Right forelimb (tissue), 1 donor: ENCODE results near the gene PRRT1.
"Not testable (repeated sequence)": the region's sequence is repeated elsewhere in the genome, so short reads cannot be mapped to it uniquely, and the experiment has no call there.

ENCODE experiments used
- DNase-seq: peaks from one replicate; pipeline ENCODE4 v3.0.0-alpha.2; 2018

The PRRT1 gene

GRCh38 chr6:32151863-32152768 is at the start of gene PRRT1:
Gene PRRT1 (minus strand): TSS chr6:32151939. CDS start chr6:32151827, 112 bp downstream.
- no peak for DNase-seq

GRCh38 chr6:32200711-32201475 is 49.2 kb upstream of the PRRT1 start:
- no peak for DNase-seq

DNA sequence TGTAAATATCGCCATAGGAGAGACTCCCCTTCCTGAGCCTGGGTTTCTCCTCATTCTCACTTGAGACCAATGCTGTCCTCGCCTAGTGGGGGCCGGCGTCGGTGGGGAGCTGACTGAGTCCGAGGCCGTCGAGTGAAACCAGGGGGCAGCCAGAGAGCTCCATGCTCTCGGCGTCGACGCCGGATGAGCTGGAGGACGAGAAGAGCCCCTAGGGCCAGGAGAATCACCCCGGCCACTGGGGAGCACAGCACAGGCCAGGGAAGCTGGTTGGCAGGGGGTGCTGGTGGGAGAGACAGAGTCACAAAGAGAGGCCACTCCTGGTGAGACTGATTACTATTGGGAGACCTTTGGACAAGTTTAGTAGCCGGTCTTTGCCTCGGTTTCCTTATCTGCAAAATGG is 47.1 kb upstream of the PRRT1 start:
- no peak for DNase-seq

GRCh38 chr6:32198345-32198696 is 46.6 kb upstream of the PRRT1 start:
- no peak for DNase-seq

DNA sequence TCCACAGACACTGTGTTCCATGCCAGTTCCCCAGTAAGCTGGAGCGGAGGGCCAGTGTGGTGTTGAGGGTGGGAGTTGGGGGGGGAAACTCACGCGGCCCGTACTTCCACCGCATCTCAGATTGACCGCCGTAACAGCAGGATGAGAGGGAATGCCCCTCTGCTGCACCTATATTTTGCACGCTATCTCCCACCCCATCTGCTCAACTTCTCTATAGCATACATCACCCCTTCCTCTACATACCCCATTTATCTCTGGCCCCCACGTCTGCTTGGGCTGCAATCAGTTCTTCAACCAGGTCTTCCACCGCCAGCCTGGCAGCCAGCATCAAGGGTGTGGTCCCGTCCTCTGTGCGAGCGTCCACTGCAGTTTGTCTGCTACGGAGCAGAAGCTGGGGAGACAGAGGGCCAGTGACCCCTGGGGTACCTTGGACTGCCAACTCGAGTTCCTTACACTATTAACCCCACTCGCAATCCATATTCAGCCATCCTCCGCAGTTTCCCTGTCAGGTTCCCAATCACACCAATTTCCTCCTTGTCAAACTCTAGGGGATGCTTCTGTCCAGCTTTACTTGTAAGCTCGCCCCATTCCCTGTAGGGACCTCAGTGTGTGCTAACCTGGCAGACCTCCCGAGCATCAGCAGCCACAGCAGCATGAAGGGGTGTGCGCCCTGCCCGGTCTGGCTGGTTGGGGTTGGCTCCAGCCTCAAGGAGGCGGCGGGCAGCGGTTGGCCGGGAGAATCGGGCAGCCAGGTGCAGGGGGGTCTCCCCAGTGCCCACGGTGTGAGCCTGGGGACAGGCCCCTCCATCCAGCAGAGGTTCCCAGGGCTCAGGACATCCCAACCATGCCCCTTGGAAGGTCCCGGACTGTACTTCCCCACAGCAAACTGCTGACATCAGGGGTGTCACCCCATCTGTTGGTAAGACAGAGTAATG is 45.2 kb upstream of the PRRT1 start:
- DNase-seq, result no peak

- peak; percentile 94 for DNase-seq
These were observed 44.4 kb upstream of the PRRT1 start for GRCh38 chr6:32195902-32196681.

GRCh38 chr6:32195652-32195901 is 43.8 kb upstream of the PRRT1 start:
- DNase-seq, result peak; percentile 100

GRCh38 chr6:32194825-32195651 is 43.3 kb upstream of the PRRT1 start:
- DNase-seq, result no peak

DNA sequence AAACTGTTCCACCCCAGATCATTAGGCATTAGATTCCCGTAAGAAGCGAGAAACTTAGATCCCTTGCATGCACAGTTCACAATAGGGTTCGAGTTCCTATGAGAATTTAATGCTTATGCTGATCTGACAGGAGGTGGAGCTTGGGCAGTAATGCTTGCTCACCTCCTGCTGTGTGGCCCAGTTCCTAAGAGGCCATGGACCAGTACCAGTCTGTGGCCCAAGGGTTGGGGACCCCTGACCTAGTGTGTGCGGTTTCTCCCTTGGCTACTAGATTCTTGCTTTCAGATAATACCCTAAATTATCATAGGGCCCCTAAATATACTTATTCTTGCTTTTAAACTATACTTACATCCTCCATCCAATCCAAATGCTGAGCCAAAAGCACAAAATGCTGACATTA is 42.6 kb upstream of the PRRT1 start:
- no peak for DNase-seq

DNA sequence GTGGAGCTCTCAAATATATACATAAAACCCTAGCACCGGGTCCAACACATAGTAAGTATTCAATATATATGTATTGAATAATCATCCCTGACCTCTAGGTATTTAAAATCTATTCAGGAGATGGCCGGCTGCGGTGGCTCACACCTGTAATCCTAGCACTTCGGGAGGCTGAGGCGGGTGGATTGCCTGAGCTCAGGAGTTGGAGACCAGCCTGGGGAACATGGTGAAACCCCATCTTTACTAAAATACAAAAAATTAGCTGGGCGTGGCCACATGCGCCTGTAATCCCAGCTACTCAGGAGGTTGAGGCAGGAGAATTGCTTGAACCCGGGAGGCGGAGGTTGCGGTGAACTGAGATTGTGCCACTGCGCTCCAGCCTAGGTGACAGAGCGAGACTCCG is 41.4 kb upstream of the PRRT1 start:
- not testable (repeated sequence) for DNase-seq

DNA sequence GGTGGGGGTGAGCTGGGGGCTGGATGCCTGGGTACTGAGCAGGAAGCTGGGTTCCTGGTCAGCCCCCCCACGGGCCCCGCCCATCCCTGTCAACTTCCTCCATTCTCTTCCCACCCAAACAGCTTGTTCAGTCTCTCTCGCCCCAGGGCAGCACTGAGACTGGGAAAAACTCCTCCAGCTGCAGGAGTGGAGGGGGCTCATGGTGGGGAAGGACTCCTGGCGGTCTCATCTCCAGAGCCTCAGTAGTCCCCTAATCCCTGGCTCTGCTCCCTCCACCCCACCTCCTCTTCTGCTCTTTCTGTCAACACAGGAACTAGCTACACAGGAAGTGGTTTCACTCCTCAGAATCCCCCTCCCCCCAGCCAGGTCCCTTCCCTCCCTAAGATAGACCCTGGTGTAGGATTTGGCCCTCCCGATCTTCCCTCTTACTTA is 40.9 kb upstream of the PRRT1 start, which contains the start of gene GPSM3:
GPSM3 (minus strand) TSS at position 36 of the 432 bp plus-strand sequence. CDS start 130 bp downstream, outside the sequence.
- DNase-seq, result no peak

- no peak for DNase-seq
These were observed 40.2 kb upstream of the PRRT1 start for GRCh38 chr6:32191696-32192607.

- no peak for DNase-seq
These were observed 39.4 kb upstream of the PRRT1 start for GRCh38 chr6:32190911-32191677.

- DNase-seq, result peak; percentile 94
These were observed 38.5 kb upstream of the PRRT1 start, which contains the start of gene PBX2 for GRCh38 chr6:32190054-32190851. Gene PBX2 (minus strand): TSS chr6:32190202. CDS start chr6:32189915, 287 bp downstream.

DNA sequence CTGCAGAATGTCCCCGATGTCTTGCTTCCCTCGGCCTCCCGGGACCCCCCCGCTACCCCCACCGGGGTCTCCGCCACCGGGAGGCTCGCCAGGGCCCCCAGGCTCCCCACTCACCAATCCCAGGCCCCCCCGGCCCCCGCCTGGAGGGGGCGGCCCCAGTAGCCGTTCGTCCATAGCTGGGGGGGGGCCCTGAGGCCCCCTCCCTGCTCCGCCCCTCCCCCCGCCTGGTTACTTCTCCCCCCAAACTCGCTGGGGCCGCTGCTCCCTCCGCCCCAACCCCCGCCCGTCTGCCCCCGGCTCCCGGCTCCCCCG is 38.0 kb upstream of the PRRT1 start:
- no peak for DNase-seq

GRCh38 chr6:32189069-32189741 is 37.5 kb upstream of the PRRT1 start:
- DNase-seq, result no peak

DNA sequence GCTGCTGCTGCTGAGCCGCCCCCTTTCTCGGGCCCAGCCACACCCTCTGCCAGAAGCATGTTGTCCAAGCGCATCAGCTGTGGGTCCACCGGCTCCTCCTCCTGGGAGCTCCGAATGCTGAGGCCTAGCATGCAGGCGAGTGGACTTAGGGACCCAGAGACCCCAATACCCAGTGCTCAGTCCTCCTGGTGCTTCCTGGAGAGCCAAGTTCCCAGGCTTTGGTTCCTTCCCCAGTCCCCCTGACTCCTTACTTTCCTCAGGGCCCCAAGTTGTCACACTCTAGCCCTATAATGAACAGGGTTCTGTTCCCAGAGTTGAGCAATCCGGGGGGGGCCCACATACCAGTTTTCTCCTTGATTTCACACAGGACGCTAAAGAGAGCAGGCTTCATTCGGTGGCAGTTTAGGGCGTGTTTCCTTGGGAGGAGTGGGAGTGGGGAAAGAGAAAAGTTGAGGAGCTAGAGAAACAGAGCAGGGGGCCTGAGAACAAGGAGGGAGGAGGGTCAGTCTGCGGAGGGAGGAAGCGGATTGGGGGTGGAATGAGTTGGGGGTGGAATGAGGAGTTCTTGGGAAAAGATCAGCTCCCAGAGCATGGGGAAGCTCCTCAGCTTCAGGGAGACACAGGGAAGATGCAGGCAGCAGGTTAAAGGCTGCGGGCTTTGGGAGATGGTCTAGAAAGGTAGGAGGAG is 36.8 kb upstream of the PRRT1 start:
- no peak for DNase-seq
